ENCODE measurements around the gene USP33. TPM values are rescaled to one million over a fixed set of nuclear protein-coding genes. Genes with fewer than 3 reads are reported as not detected.

Gene USP33
- total RNA-seq: 118 TPM

GRCh38 chr1:77759071-77760028 is at the start of gene USP33:
Gene USP33, minus strand, starts transcription at chr1:77759852. Its CDS starts 18,155 bp downstream, at chr1:77741697.

GRCh38 chr1:77779529-77780281 is 20.1 kb upstream of the USP33 start, which contains the start of gene MIGA1:
Gene MIGA1, plus strand, starts transcription at chr1:77779649. Its CDS starts 3,604 bp downstream, at chr1:77783253.

GRCh38 chr1:77682460-77683159 is 77.0 kb downstream of the USP33 start, which contains the start of gene ZZZ3:
Gene ZZZ3, minus strand, starts transcription at chr1:77682658. Its CDS starts 49,304 bp downstream, at chr1:77633354.

Other genes with a start within 250 kb of the USP33 start
- gene ZZZ3, start 77.2 kb downstream of the USP33 start, total RNA-seq: 124 TPM
- 26.5 TPM for gene MIGA1, start 19.8 kb upstream of the USP33 start, total RNA-seq
- 7.0 TPM for gene NEXN, start 128.8 kb upstream of the USP33 start, total RNA-seq
- 272 TPM for gene FUBP1, start 219.2 kb upstream of the USP33 start, total RNA-seq
- 78.0 TPM for gene DNAJB4, start 245.1 kb upstream of the USP33 start, total RNA-seq

Data from metanephros (tissue), 1 donor.